Measurements from ENCODE around the gene PLIN1. TPM values are rescaled to one million over a fixed set of nuclear protein-coding genes. Genes with fewer than 3 reads are reported as not detected.

PLIN1 gene
- total RNA-seq, 2 donors from 2014 or later = 13.0 to 277 TPM

GRCh38 chr15:89642106-89642505, 37.1 kb downstream of the PLIN1 start:
- Histone ChIP-seq H3K27me3 (no peaks in the 10 kb centered on the region), H3K9me3 (no peaks in the 10 kb centered on the region), H3K4me3 (no peak overlapping the region), H3K4me1 (peaks cover 4% of the 10 kb centered on the region), H3K27ac (no peak overlapping the region), H3K36me3 (replicated peaks in 1 of 2; ENCODE audit: insufficient read depth in 1 of 2, low read depth in 2 of 2) (no peaks in the 10 kb centered on the region)
- 83 to 90% methylated on average over 15 to 16 of the region's 16 CpGs for WGBS, 2 donors
- TF ChIP-seq CTCF (IDR thresholded peaks at IDR 0.05) (no peak), POLR2A (IDR thresholded peaks at IDR 0.05) (no peak)
- DNase-seq (no peak), ATAC-seq (no peak)
- intact Hi-C loops (cut with DNase I) = loop anchor here (10.0 kb wide), 1 partner anchor 53 kb away; the partner anchor contains the start of genes PEX11A and WDR93

- DNase-seq (no peak), ATAC-seq (no peak)
- Histone ChIP-seq H3K4me3 (no peak overlapping the region), H3K27ac (no peak overlapping the region), H3K36me3 (replicated peaks in 1 of 2; ENCODE audit: insufficient read depth in 1 of 2, low read depth in 2 of 2) (no peaks in the 10 kb centered on the region), H3K27me3 (no peaks in the 10 kb centered on the region), H3K9me3 (no peaks in the 10 kb centered on the region), H3K4me1 (no peaks in the 10 kb centered on the region)
- TF ChIP-seq CTCF (IDR thresholded peaks at IDR 0.05) (no peak), POLR2A (IDR thresholded peaks at IDR 0.05) (no peak)
- WGBS, 2 donors = 82 to 86% methylated on average over 5 of the region's 5 CpGs
- intact Hi-C loops (cut with DNase I) = loop anchor here (10.0 kb wide), 1 partner anchor 54 kb away; the partner anchor contains the start of genes PEX11A and WDR93
Measured at GRCh38 chr15:89641053-89641452, 38.1 kb downstream of the PLIN1 start.

- ATAC-seq = no peak
- no peak for TF ChIP-seq CTCF (IDR thresholded peaks at IDR 0.05)
- TF ChIP-seq POLR2A (IDR thresholded peaks at IDR 0.05) = no peak
- no peak overlapping the region for H3K4me3 ChIP-seq
- H3K4me1 ChIP-seq = no peaks in the 10 kb centered on the region
- H3K9me3 ChIP-seq = no peaks in the 10 kb centered on the region
- no peak overlapping the region for H3K27ac ChIP-seq
- no peaks in the 10 kb centered on the region for H3K36me3 ChIP-seq (replicated peaks in 1 of 2; ENCODE audit: insufficient read depth in 1 of 2, low read depth in 2 of 2)
- WGBS, 2 donors = 93 to 94% methylated on average over 5 of the region's 5 CpGs
- no peak for DNase-seq
- intact Hi-C loops (cut with DNase I) = loop anchor here (10.0 kb wide), 1 partner anchor 55 kb away; the partner anchor contains the start of genes PEX11A and WDR93
- no peaks in the 10 kb centered on the region for H3K27me3 ChIP-seq
Measured at GRCh38 chr15:89640245-89640644, 38.9 kb downstream of the PLIN1 start.

GRCh38 chr15:89633585-89633984, 45.6 kb downstream of the PLIN1 start:
- TF ChIP-seq POLR2A (IDR thresholded peaks at IDR 0.05) (no peak), CTCF (IDR thresholded peaks at IDR 0.05) (no peak)
- Histone ChIP-seq H3K36me3 (replicated peaks in 1 of 2; ENCODE audit: insufficient read depth in 1 of 2, low read depth in 2 of 2) (no peaks in the 10 kb centered on the region), H3K27me3 (no peaks in the 10 kb centered on the region), H3K4me1 (no peaks in the 10 kb centered on the region), H3K4me3 (no peak overlapping the region), H3K27ac (no peak overlapping the region), H3K9me3 (no peaks in the 10 kb centered on the region)
- intact Hi-C loops (cut with DNase I) = no loop called here
- DNase-seq (no peak), ATAC-seq (no peak)
- WGBS, 2 donors = 94 to 97% methylated on average over 23 of the region's 23 CpGs

Measured in body of pancreas (tissue), 4 donors.